ENCODE measurements around the gene GPATCH3.
A peak's percentile ranks its signal among the peaks of the same experiment; 100 is the strongest.
"Not testable (repeated sequence)": the region's sequence is repeated elsewhere in the genome, so short reads cannot be mapped to it uniquely, and the experiment has no call there.

Gene GPATCH3

GRCh38 chr1:26900001-26900814, at the start of gene GPATCH3:
GPATCH3 (minus strand) TSS chr1:26900467; CDS start chr1:26900442, 25 bp downstream.
- Histone ChIP-seq H3K36me3 (ENCODE audit: control insufficient read depth, insufficient read depth, low read length) (peaks cover 3% of the 10 kb centered on the region), H3K4me3 (replicated peaks; ENCODE audit: low read depth, low read length) (peak within 1 kb of the TSS; percentile 96), H3K27me3 (replicated peaks; ENCODE audit: control insufficient read depth, insufficient read depth, low read length) (no peaks in the 10 kb centered on the region)
- TF ChIP-seq CTCF (IDR thresholded peaks at IDR 0.05; ENCODE audit: insufficient read depth, low read length, poor library complexity, severe bottlenecking): no peak
- DNase-seq (ENCODE audit: extremely low read depth, insufficient read length): peak; percentile 81

DNA sequence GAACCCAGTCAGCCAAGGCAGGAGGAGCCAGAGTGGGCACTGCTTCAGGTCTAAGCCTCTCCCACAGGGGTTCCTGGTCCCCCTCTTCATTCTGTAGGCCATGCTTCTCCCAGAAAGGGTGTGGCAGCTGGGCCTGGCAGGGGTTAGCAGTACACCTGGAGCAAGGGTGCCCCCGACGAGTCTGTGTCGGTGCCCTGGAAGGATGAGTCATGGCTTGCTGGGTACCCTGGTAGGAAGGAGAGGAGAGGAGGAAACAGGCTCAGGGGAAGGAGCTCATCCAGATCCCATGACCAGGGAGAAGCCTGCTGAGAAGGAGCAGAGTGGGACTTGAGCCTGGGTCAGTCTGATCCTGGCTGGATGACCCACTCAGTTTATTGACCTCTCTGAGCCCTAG, 49.7 kb upstream of the GPATCH3 start:
- no peak for DNase-seq (ENCODE audit: extremely low read depth, insufficient read length)
- no peaks in the 10 kb centered on the region for H3K27me3 ChIP-seq (replicated peaks; ENCODE audit: control insufficient read depth, insufficient read depth, low read length)
- TF ChIP-seq CTCF (IDR thresholded peaks at IDR 0.05; ENCODE audit: insufficient read depth, low read length, poor library complexity, severe bottlenecking): no peak
- H3K36me3 ChIP-seq (ENCODE audit: control insufficient read depth, insufficient read depth, low read length): peaks cover 14% of the 10 kb centered on the region
- no peak overlapping the region for H3K4me3 ChIP-seq (replicated peaks; ENCODE audit: low read depth, low read length)

- no peaks in the 10 kb centered on the region for H3K27me3 ChIP-seq (replicated peaks; ENCODE audit: control insufficient read depth, insufficient read depth, low read length)
- peaks cover 15% of the 10 kb centered on the region for H3K36me3 ChIP-seq (ENCODE audit: control insufficient read depth, insufficient read depth, low read length)
- DNase-seq (ENCODE audit: extremely low read depth, insufficient read length): no peak
- no peak overlapping the region for H3K4me3 ChIP-seq (replicated peaks; ENCODE audit: low read depth, low read length)
- TF ChIP-seq CTCF (IDR thresholded peaks at IDR 0.05; ENCODE audit: insufficient read depth, low read length, poor library complexity, severe bottlenecking): no peak
Observed at GRCh38 chr1:26949266-26949925, 49.1 kb upstream of the GPATCH3 start.

- peaks cover 19% of the 10 kb centered on the region for H3K36me3 ChIP-seq (ENCODE audit: control insufficient read depth, insufficient read depth, low read length)
- H3K4me3 ChIP-seq (replicated peaks; ENCODE audit: low read depth, low read length); H3K27me3 ChIP-seq (replicated peaks; ENCODE audit: control insufficient read depth, insufficient read depth, low read length); DNase-seq (ENCODE audit: extremely low read depth, insufficient read length): not testable (repeated sequence)
Observed at GRCh38 chr1:26948725-26949057, 48.4 kb upstream of the GPATCH3 start.

GRCh38 chr1:26946270-26946669, 46.0 kb upstream of the GPATCH3 start:
- TF ChIP-seq CTCF (IDR thresholded peaks at IDR 0.05; ENCODE audit: insufficient read depth, low read length, poor library complexity, severe bottlenecking): no peak
- Histone ChIP-seq H3K27me3 (replicated peaks; ENCODE audit: control insufficient read depth, insufficient read depth, low read length) (no peaks in the 10 kb centered on the region), H3K36me3 (ENCODE audit: control insufficient read depth, insufficient read depth, low read length) (peaks cover 31% of the 10 kb centered on the region), H3K4me3 (replicated peaks; ENCODE audit: low read depth, low read length) (no peak overlapping the region)
- no peak for DNase-seq (ENCODE audit: extremely low read depth, insufficient read length)

- H3K36me3 ChIP-seq (ENCODE audit: control insufficient read depth, insufficient read depth, low read length): peaks cover 31% of the 10 kb centered on the region
- TF ChIP-seq CTCF (IDR thresholded peaks at IDR 0.05; ENCODE audit: insufficient read depth, low read length, poor library complexity, severe bottlenecking): no peak
Observed at GRCh38 chr1:26945728-26946127, 45.5 kb upstream of the GPATCH3 start.

More at GRCh38 chr1:26945728-26946127, 45.5 kb upstream of the GPATCH3 start:
- Histone ChIP-seq H3K4me3 (replicated peaks; ENCODE audit: low read depth, low read length) (no peak overlapping the region), H3K27me3 (replicated peaks; ENCODE audit: control insufficient read depth, insufficient read depth, low read length) (no peaks in the 10 kb centered on the region)
- DNase-seq (ENCODE audit: extremely low read depth, insufficient read length): no peak

Data from GM06990 (cell line).